Fibroblast of pulmonary artery (primary cell): ENCODE data around the gene BCCIP.

ENCODE experiments used
- DNase-seq: peaks from one replicate; pipeline ENCODE4 v3.0.0-alpha.2; 2010; ENCODE audit warnings: low read depth
- H3K4me3 ChIP-seq: replicated peaks from 2 replicates; pipeline ENCODE4 v1.5.1; 2011; ENCODE audit warnings: low read depth, mild to moderate bottlenecking, control low read depth, low read length, moderate library complexity
- CTCF ChIP-seq: IDR thresholded peaks from 2 replicates; pipeline ENCODE4 v1.5.1; 2011; ENCODE audit warnings: mild to moderate bottlenecking, control low read depth, low read length, inconsistent platforms; ENCODE audit errors: missing control alignments

Gene BCCIP

GRCh38 chr10:125788156-125789034, 35.0 kb upstream of the BCCIP start:
- no peak for TF ChIP-seq CTCF
- no peak for DNase-seq
- H3K4me3 ChIP-seq, result no peak overlapping the region

GRCh38 chr10:125792342-125793300, 30.7 kb upstream of the BCCIP start:
- no peak for DNase-seq
- no peak overlapping the region for H3K4me3 ChIP-seq
- TF ChIP-seq CTCF, result no peak

- no peak overlapping the region for H3K4me3 ChIP-seq
- no peak for TF ChIP-seq CTCF
- DNase-seq, result peak; percentile 1
These were observed 28.2 kb upstream of the BCCIP start for GRCh38 chr10:125795128-125795527.

GRCh38 chr10:125795637-125796190, 27.6 kb upstream of the BCCIP start:
- DNase-seq, result no peak
- TF ChIP-seq CTCF, result no peak
- H3K4me3 ChIP-seq, result no peak overlapping the region

- DNase-seq, result no peak
- TF ChIP-seq CTCF, result no peak
- H3K4me3 ChIP-seq, result no peak overlapping the region
These were observed 25.9 kb upstream of the BCCIP start for GRCh38 chr10:125797424-125797823.

- no peak for DNase-seq
- no peak for TF ChIP-seq CTCF
- no peak overlapping the region for H3K4me3 ChIP-seq
These were observed 25.2 kb upstream of the BCCIP start for GRCh38 chr10:125797994-125798662.
